SU-DHL-6 (cell line): ENCODE results near the gene DPP6.

Experiments used
- H2AFZ ChIP-seq: fragments of 200-600 bp; sonication (generic); 2 replicates; pipeline ENCODE4 v1.6.1; 2014; ENCODE audit warnings: low read depth, mild to moderate bottlenecking, moderate library complexity, mixed read lengths, antibody characterized with exemption, low read length; ENCODE audit not compliant: severe bottlenecking
- H3F3A ChIP-seq: fragments of 200-600 bp; shearing (Covaris generic); 2 replicates; pipeline ENCODE4 v1.6.0; 2016; ENCODE audit warnings: antibody characterized with exemption, mild to moderate bottlenecking; ENCODE audit not compliant: insufficient read depth
- H3K27ac ChIP-seq: fragments of 200-600 bp; sonication (generic); 2 replicates; pipeline ENCODE4 v1.5.1; 2016; ENCODE audit warnings: low read depth, mild to moderate bottlenecking, low read length, moderate library complexity, mixed read lengths
- H3K27me3 ChIP-seq: fragments of 200-600 bp; sonication (generic), shearing (Covaris generic); 2 replicates; pipeline ENCODE4 v1.6.0; 2014; ENCODE audit warnings: mild to moderate bottlenecking, low read length
- H3K36me3 ChIP-seq: fragments of 200-600 bp; sonication (generic); 2 replicates; pipeline ENCODE4 v1.6.1; 2014; ENCODE audit warnings: mild to moderate bottlenecking, low read length, mixed read lengths
- H3K4me2 ChIP-seq: fragments of 300-600, 200-600 bp; shearing (Covaris generic), sonication (generic); 2 replicates; pipeline ENCODE4 v1.6.0; 2014; ENCODE audit warnings: low read length, low read depth, mild to moderate bottlenecking; ENCODE audit not compliant: poor library complexity, severe bottlenecking
- H3K4me3 ChIP-seq: fragments of 200-600 bp; sonication (generic); 2 replicates; pipeline ENCODE4 v1.5.1; 2014; ENCODE audit warnings: antibody characterized with exemption, low read length, mild to moderate bottlenecking, mixed read lengths; ENCODE audit not compliant: insufficient read depth, poor library complexity, severe bottlenecking
- H3K79me2 ChIP-seq: fragments of 200-600 bp; sonication (generic); 2 replicates; pipeline ENCODE4 v1.6.1; 2014; ENCODE audit warnings: mild to moderate bottlenecking, low read length, moderate library complexity; ENCODE audit not compliant: insufficient read depth
- H3K9ac ChIP-seq: fragments of 200-600 bp; sonication (generic); 2 replicates; pipeline ENCODE4 v1.7.0; 2014; ENCODE audit warnings: mild to moderate bottlenecking, low read length
- H3K9me2 ChIP-seq: fragments of 200-600 bp; sonication (generic); replicated peaks from 2 replicates; pipeline ENCODE4 v1.6.1; 2014; ENCODE audit warnings: low read length; ENCODE audit not compliant: insufficient read depth
- H3K9me3 ChIP-seq: fragments of 200-600 bp; sonication (generic); 2 replicates; pipeline ENCODE4 v1.6.1; 2014; ENCODE audit warnings: low read length, mixed read lengths; ENCODE audit not compliant: insufficient read depth
- H4K20me1 ChIP-seq: fragments of 200-600 bp; sonication (generic); 2 replicates; pipeline ENCODE4 v1.6.1; 2014; ENCODE audit warnings: low read depth, mild to moderate bottlenecking, antibody characterized with exemption, low read length, moderate library complexity, mixed read lengths
- CTCF ChIP-seq: fragments of 200-600 bp; sonication (generic); IDR thresholded peaks from one replicate; pipeline ENCODE4 v1.5.1; 2017; ENCODE audit warnings: antibody characterized with exemption, mild to moderate bottlenecking, low read length, moderate library complexity; ENCODE audit not compliant: insufficient read depth, poor library complexity, severe bottlenecking
- EZH2phosphoT487 ChIP-seq: fragments of 200-600 bp; sonication (generic), shearing (Covaris generic); conservative IDR thresholded peaks from 2 replicates; pipeline ENCODE4 v1.6.1; 2018; ENCODE audit warnings: mild to moderate bottlenecking, antibody characterized with exemption, low read length, moderate library complexity, mixed read lengths

DPP6 gene

DNA sequence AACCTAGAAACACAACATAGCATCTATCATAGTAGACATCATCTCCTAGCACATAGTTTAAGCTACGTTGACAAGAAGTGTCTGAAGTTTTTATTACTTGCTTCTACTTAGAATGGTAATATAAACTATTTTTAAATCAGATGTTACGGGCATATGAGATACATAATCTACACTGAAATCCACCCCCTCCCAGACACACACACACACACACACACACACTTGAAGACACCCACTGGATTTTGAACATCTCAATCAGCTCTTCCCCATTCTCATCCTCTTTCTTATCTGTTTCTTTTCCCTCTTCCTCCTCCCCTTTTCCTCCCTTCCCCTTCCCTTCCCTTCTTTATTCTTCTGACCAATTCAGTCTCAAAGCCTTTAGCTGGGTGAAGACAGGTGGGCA, 774.8 kb downstream of the DPP6 start:
- no peaks in the 10 kb centered on the region for H3K79me2 ChIP-seq
- H2AFZ ChIP-seq, result no peak overlapping the region
- H3K4me2 ChIP-seq, result no peak overlapping the region
- H4K20me1 ChIP-seq, result no peaks in the 10 kb centered on the region
- no peaks in the 10 kb centered on the region for H3K36me3 ChIP-seq
- H3K9me2 ChIP-seq, result no peaks in the 10 kb centered on the region
- H3K9ac ChIP-seq, result no peak overlapping the region
- H3K27ac ChIP-seq, result no peak overlapping the region
- no peak overlapping the region for H3K4me3 ChIP-seq
- TF ChIP-seq EZH2phosphoT487, result no peak
- TF ChIP-seq CTCF, result no peak
- H3K27me3 ChIP-seq, result no peaks in the 10 kb centered on the region
- H3F3A ChIP-seq, result no peaks in the 10 kb centered on the region
- H3K9me3 ChIP-seq, result no peaks in the 10 kb centered on the region

DNA sequence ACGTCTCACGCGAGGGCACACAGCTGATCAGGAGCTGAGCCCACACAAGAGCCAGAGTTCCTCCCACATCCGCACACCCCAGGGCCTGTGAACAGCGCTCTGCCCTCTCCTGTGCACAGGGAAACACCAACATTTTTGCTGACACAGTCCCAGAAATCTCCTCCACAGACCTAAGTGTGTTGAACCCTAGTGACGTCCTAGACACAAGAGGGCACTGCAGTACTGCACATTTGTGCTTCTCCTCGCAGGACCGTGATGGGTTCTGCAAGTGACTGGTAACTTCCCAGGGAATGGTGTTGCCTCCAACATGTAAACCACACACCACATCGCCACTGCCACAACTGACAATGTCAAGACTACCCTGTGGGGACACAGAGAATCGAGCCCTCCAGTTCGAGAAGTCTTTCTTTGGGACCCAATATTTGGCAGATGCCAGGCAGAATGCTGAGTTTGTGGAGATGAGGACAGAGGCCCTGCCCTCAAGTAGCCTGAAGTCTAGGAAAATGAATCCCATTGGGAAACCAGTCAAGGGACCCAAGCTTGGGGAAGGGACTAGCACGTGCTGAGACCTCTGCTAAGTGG, 780.5 kb downstream of the DPP6 start:
- TF ChIP-seq CTCF (no peak), EZH2phosphoT487 (no peak)

GRCh38 chr7:154836021-154836448, 783.8 kb downstream of the DPP6 start:
- TF ChIP-seq CTCF, result no peak
- no peak for TF ChIP-seq EZH2phosphoT487
- no peak overlapping the region for H3K9ac ChIP-seq
- no peaks in the 10 kb centered on the region for H4K20me1 ChIP-seq
- no peaks in the 10 kb centered on the region for H3K36me3 ChIP-seq
- H3K27ac ChIP-seq, result no peak overlapping the region
- no peak overlapping the region for H2AFZ ChIP-seq
- no peaks in the 10 kb centered on the region for H3K27me3 ChIP-seq
- no peaks in the 10 kb centered on the region for H3K79me2 ChIP-seq
- H3K9me2 ChIP-seq, result no peaks in the 10 kb centered on the region
- H3K9me3 ChIP-seq, result no peaks in the 10 kb centered on the region
- H3K4me3 ChIP-seq, result no peak overlapping the region
- H3F3A ChIP-seq, result no peaks in the 10 kb centered on the region
- no peak overlapping the region for H3K4me2 ChIP-seq

More for the DNA sequence above, 780.5 kb downstream of the DPP6 start:
- no peak overlapping the region for H3K4me3 ChIP-seq
- H2AFZ ChIP-seq, result no peak overlapping the region
- H3K9ac ChIP-seq, result no peak overlapping the region
- H3K9me3 ChIP-seq, result no peaks in the 10 kb centered on the region
- H3K27ac ChIP-seq, result no peak overlapping the region
- no peaks in the 10 kb centered on the region for H4K20me1 ChIP-seq
- no peaks in the 10 kb centered on the region for H3F3A ChIP-seq
- no peaks in the 10 kb centered on the region for H3K27me3 ChIP-seq
- no peak overlapping the region for H3K4me2 ChIP-seq
- no peaks in the 10 kb centered on the region for H3K9me2 ChIP-seq
- no peaks in the 10 kb centered on the region for H3K79me2 ChIP-seq
- H3K36me3 ChIP-seq, result no peaks in the 10 kb centered on the region
